OCI-LY7 (cell line): Measurements from ENCODE around the gene SLX4IP. TPM values are rescaled to one million over a fixed set of nuclear protein-coding genes. Genes with fewer than 3 reads are reported as not detected.

Experiments used
- BruUV-seq: library from RNA; stranded (reverse); fragments of 400-500 nt; replicated peaks from 2 replicates; lab custom pipeline; 2021; lab: Mats Ljungman, UMichigan
- CTCF ChIA-PET: fragments of 300-600 bp; sonication (Branson Sonifier 250); formaldehyde crosslinking; loops from one replicate; lab custom pipeline; 2022; ENCODE audit warnings: antibody characterized with exemption; ENCODE audit not compliant: unreplicated experiment; lab: Charles Lee
- POLR2A ChIA-PET: fragments of 300-600 bp; sonication (Branson Sonifier 250); formaldehyde crosslinking; loops from one replicate; lab custom pipeline; 2022; ENCODE audit warnings: antibody characterized with exemption; lab: Charles Lee
- DNase-seq: peaks from one replicate; pipeline ENCODE4 v3.0.0-alpha.2; 2015; ENCODE audit warnings: low spot score
- H2AFZ ChIP-seq: fragments of 200-600 bp; sonication (generic), shearing (Covaris generic); 2 replicates; pipeline ENCODE4 v1.6.1; 2014; ENCODE audit warnings: mild to moderate bottlenecking, antibody characterized with exemption, low read length, moderate library complexity
- H3K27ac ChIP-seq: fragments of 200-600 bp; sonication (generic); 2 replicates; pipeline ENCODE4 v1.5.1; 2014; ENCODE audit warnings: mixed run types, low read depth, mild to moderate bottlenecking, moderate library complexity, low read length, inconsistent platforms; ENCODE audit not compliant: poor library complexity, severe bottlenecking
- H3K36me3 ChIP-seq: fragments of 200-600 bp; sonication (generic); 2 replicates; pipeline ENCODE4 v1.6.1; 2014; ENCODE audit warnings: mild to moderate bottlenecking, antibody characterized with exemption, low read length, moderate library complexity, mixed read lengths; ENCODE audit not compliant: insufficient read depth
- H3K4me1 ChIP-seq: fragments of 200-600 bp; sonication (generic); 2 replicates; pipeline ENCODE4 v1.5.1; 2014; ENCODE audit warnings: mild to moderate bottlenecking, low read length; ENCODE audit not compliant: insufficient read depth, poor library complexity, severe bottlenecking
- H3K4me2 ChIP-seq: fragments of 200-600 bp; sonication (generic); 2 replicates; pipeline ENCODE4 v1.6.1; 2014; ENCODE audit warnings: mild to moderate bottlenecking, low read length
- H3K4me3 ChIP-seq: fragments of 200-600 bp; sonication (generic); 2 replicates; pipeline ENCODE4 v1.5.1; 2014; ENCODE audit warnings: mild to moderate bottlenecking, low read depth, low read length; ENCODE audit not compliant: poor library complexity, severe bottlenecking
- H3K79me2 ChIP-seq: fragments of 200-600 bp; sonication (generic); 2 replicates; pipeline ENCODE4 v1.6.1; 2016; ENCODE audit warnings: low read depth, mild to moderate bottlenecking, low read length, moderate library complexity, mixed read lengths; ENCODE audit not compliant: insufficient read depth
- H3K9me2 ChIP-seq: fragments of 200-600 bp; sonication (generic); 2 replicates; pipeline ENCODE4 v1.6.1; 2016; ENCODE audit warnings: mild to moderate bottlenecking, low read length, mixed read lengths; ENCODE audit not compliant: insufficient read depth
- H3K9me3 ChIP-seq: fragments of 200-600 bp; sonication (generic); 2 replicates; pipeline ENCODE4 v1.6.1; 2014; ENCODE audit warnings: mild to moderate bottlenecking, mixed run types, low read length, mixed read lengths
- H4K20me1 ChIP-seq: fragments of 200-600 bp; sonication (generic); 2 replicates; pipeline ENCODE4 v1.6.1; 2014; ENCODE audit warnings: mild to moderate bottlenecking, antibody characterized with exemption, low read length, moderate library complexity, mixed read lengths; ENCODE audit not compliant: insufficient read depth
- EZH2phosphoT487 ChIP-seq: fragments of 200-600 bp; sonication (generic); IDR thresholded peaks from 2 replicates; pipeline ENCODE4 v1.6.1; 2018; ENCODE audit warnings: low read depth, borderline replicate concordance, mild to moderate bottlenecking, mixed run types, antibody characterized with exemption, low read length, moderate library complexity, mixed read lengths
- intact Hi-C: fragments of 100-400 bp; cut with micrococcal nuclease; formaldehyde crosslinking; loops from one replicate; pipeline ENCODE4 v1.10.0; 2022; ENCODE audit not compliant: unreplicated experiment
- total RNA-seq, 2 experiments: library from RNA; depleted of rRNA in 1 of 2; stranded (reverse); fragments of >200 nt in 1 of 2; shearing (Covaris generic) in 1 of 2; gene quantifications; 2 replicates each; pipeline ENCODE4 v1.2.3, GENCODE V29; 2014 to 2022
- TF ChIP-seq, protein P1 (sequence below): fragments of 200-600 bp; sonication (generic); conservative IDR thresholded peaks from 2 replicates; pipeline ENCODE4 v1.5.1; 2014; ENCODE audit warnings: mild to moderate bottlenecking, antibody characterized with exemption, low read length, moderate library complexity, mixed read lengths

Gene SLX4IP
- total RNA-seq, 2 experiments from 2014 or later = 4.1 to 9.2 TPM

DNA sequence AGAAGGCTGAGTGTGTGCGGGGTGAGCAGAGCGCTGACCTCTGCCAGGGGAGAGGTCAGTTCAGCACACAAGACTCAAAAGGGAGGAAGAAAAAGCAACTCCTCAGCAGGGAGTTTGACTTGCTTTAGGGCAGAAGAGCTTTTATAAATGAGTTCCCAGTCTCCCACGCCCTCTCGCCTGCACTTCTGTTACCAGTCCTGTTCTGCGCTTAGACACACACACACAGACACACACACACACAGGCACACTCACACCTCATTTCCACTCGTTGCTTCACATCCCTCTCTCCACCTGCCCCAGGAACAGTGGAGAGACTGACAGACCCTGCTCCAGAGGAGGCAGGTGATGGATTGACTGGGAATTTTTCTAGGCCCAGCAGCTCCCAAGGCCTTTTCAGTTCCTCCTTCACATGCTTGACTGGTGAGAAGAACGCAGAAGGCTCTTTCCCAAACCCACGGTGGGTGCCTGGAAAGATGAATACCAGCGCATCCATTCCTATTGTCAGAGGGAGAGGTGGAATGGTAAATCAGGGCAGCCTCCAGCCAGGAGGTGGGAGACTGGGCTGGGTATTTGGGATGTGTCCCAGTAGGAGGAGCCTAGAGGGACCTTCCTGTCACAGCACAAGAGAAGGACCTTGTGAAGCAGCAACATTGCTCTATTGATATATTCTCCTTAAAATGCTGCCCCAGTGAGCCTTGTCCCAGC, 195.0 kb downstream of the SLX4IP start:
- no peak overlapping the region for H3K27ac ChIP-seq
- no peak for TF ChIP-seq EZH2phosphoT487
- TF ChIP-seq, protein P1, sequence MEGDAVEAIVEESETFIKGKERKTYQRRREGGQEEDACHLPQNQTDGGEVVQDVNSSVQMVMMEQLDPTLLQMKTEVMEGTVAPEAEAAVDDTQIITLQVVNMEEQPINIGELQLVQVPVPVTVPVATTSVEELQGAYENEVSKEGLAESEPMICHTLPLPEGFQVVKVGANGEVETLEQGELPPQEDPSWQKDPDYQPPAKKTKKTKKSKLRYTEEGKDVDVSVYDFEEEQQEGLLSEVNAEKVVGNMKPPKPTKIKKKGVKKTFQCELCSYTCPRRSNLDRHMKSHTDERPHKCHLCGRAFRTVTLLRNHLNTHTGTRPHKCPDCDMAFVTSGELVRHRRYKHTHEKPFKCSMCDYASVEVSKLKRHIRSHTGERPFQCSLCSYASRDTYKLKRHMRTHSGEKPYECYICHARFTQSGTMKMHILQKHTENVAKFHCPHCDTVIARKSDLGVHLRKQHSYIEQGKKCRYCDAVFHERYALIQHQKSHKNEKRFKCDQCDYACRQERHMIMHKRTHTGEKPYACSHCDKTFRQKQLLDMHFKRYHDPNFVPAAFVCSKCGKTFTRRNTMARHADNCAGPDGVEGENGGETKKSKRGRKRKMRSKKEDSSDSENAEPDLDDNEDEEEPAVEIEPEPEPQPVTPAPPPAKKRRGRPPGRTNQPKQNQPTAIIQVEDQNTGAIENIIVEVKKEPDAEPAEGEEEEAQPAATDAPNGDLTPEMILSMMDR = no peak
- DNase-seq = no peak
- H4K20me1 ChIP-seq = no peaks in the 10 kb centered on the region
- H3K4me2 ChIP-seq = no peak overlapping the region
- no TSS peak for BruUV-seq
- H3K79me2 ChIP-seq = no peaks in the 10 kb centered on the region
- intact Hi-C loops = no loop called here
- H2AFZ ChIP-seq = no peak overlapping the region
- H3K9me3 ChIP-seq = no peaks in the 10 kb centered on the region
- H3K36me3 ChIP-seq = no peaks in the 10 kb centered on the region
- ChIA-PET CTCF (no interaction called here), POLR2A (no interaction called here)
- no peaks in the 10 kb centered on the region for H3K9me2 ChIP-seq
- no peaks in the 10 kb centered on the region for H3K4me1 ChIP-seq
- H3K4me3 ChIP-seq = no peak overlapping the region

DNA sequence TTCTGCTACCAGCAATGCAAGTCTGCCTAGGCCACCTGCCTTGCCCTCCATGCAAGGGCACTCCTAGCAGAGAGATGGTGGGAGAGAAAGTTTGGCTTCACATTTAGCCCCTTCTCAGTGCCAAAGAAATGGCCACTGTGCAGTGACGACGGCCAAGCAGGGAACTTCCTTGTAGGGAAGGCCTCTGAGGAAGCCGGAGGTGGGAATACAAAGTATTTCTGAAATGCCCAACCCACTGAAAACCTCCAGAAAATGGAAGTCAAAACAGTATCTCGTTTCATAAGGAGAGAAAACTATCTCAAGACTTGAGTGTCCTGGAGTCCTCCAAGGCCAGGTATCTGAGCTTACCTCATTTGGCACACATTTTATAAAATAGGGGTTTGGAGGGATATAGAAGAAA, 196.0 kb downstream of the SLX4IP start:
- no peaks in the 10 kb centered on the region for H4K20me1 ChIP-seq
- no peaks in the 10 kb centered on the region for H3K36me3 ChIP-seq
- no peak overlapping the region for H3K4me3 ChIP-seq
- H3K27ac ChIP-seq = no peak overlapping the region
- no TSS peak for BruUV-seq
- TF ChIP-seq, protein P1 = no peak
- no peak for TF ChIP-seq EZH2phosphoT487
- no peak overlapping the region for H2AFZ ChIP-seq
- intact Hi-C loops = no loop called here
- H3K4me1 ChIP-seq = no peaks in the 10 kb centered on the region
- no peak overlapping the region for H3K4me2 ChIP-seq
- no peak for DNase-seq
- H3K79me2 ChIP-seq = no peaks in the 10 kb centered on the region
- POLR2A ChIA-PET = interaction anchor here (0.5 kb wide), 1 partner anchor 42 kb away, joined by 4 read pairs; no protein-coding TSS in a partner anchor
- H3K9me2 ChIP-seq = no peaks in the 10 kb centered on the region
- CTCF ChIA-PET = interaction anchor here (0.6 kb wide), 1 partner anchor 163 kb away, joined by 3 read pairs; no protein-coding TSS in a partner anchor
- H3K9me3 ChIP-seq = no peaks in the 10 kb centered on the region

DNA sequence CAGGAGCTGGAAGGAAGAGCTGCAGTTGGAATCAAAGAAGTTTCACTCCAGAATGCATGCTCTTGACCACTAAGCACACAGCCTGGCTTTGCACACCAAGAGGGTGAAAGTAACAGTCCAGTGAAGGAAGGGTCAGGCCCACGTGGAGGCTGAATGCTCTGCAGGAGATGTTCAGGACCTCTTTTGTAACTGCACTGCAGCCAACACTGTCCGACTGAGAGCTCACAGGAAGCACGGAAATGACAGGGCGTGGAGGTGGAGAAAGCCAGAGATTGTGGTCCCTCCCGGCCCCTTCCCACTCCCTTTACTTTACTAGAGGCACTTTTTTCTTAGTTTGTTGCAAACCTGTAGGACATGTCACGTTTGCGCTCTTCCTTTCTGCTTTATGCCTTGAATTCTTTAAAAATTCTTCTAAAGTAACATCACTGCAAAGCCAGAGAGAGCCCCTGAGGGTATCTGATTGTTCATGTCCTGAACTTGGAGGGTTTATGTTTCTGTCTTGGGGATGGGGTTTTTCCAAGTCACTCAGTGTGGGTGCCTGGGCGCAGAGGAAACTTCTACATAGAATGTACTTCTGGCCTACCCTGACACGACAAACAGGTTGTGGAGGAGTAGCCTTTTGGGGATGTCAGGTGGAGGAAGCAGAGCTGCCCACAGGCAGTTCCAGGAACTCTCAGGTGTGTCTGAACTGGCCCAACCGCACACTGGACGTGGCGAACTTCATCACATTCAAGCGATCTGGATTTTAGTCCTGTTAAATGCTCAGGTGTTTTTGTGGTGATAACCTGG, 197.8 kb downstream of the SLX4IP start:
- no peak for DNase-seq
- intact Hi-C loops = no loop called here
- H3K4me2 ChIP-seq = no peak overlapping the region
- TF ChIP-seq, protein P1 = no peak
- no peak for TF ChIP-seq EZH2phosphoT487
- no peaks in the 10 kb centered on the region for H3K9me3 ChIP-seq
- H3K9me2 ChIP-seq = no peaks in the 10 kb centered on the region
- no peak overlapping the region for H3K4me3 ChIP-seq
- no peaks in the 10 kb centered on the region for H4K20me1 ChIP-seq
- no peak overlapping the region for H2AFZ ChIP-seq
- ChIA-PET POLR2A (no interaction called here), CTCF (no interaction called here)
- no peaks in the 10 kb centered on the region for H3K79me2 ChIP-seq
- no TSS peak for BruUV-seq
- H3K27ac ChIP-seq = no peak overlapping the region
- no peaks in the 10 kb centered on the region for H3K36me3 ChIP-seq
- H3K4me1 ChIP-seq = no peaks in the 10 kb centered on the region
